Activated T-helper 2 cell treated with anti-CD3 and anti-CD28 coated beads, Interferon-gamma antibody, Interleukin-2, Interleukin-4, amounts not matched to agents 10 μg/mL and 5 μg/mL and 100 μg/mL, durations not matched to agents 14 hours and 24 hours and 36 hours (primary cell): ENCODE measurements around the gene HK2. TPM values are rescaled to one million over a fixed set of nuclear protein-coding genes. Genes with fewer than 3 reads are reported as not detected.
"Not testable (repeated sequence)": the region's sequence is repeated elsewhere in the genome, so short reads cannot be mapped to it uniquely, and the experiment has no call there.

ENCODE experiments used
- DNase-seq: peaks from one replicate; pipeline ENCODE4 v3.0.0; 2021; ENCODE audit warnings: low spot score
- H3K27ac Mint-ChIP-seq: one replicate; pipeline ENCODE4 v1.8.0; 2021; ENCODE audit warnings: mixed read lengths
- H3K27me3 Mint-ChIP-seq: one replicate; pipeline ENCODE4 v1.8.0; 2021; ENCODE audit warnings: low read depth, mixed read lengths
- H3K36me3 Mint-ChIP-seq: one replicate; pipeline ENCODE4 v1.8.0; 2021; ENCODE audit warnings: low read depth, mixed read lengths
- H3K4me1 Mint-ChIP-seq: one replicate; pipeline ENCODE4 v1.8.0; 2021; ENCODE audit warnings: low read depth, mixed read lengths
- H3K4me3 Mint-ChIP-seq: one replicate; pipeline ENCODE4 v1.8.0; 2021; ENCODE audit warnings: low read depth, mild to moderate bottlenecking, moderate library complexity, mixed read lengths
- H3K9me3 Mint-ChIP-seq: one replicate; pipeline ENCODE4 v1.8.0; 2021; ENCODE audit warnings: mixed read lengths
- intact Hi-C: fragments of 100-400 bp; cut with micrococcal nuclease; formaldehyde crosslinking; loops from one replicate; pipeline ENCODE4 v1.15.1; 2023
- total RNA-seq: library from RNA; stranded (reverse); gene quantifications from 2 replicates; pipeline ENCODE4 v1.2.3, GENCODE V29; 2022

Gene HK2
- total RNA-seq, 1 donor from 2014 or later = 102 TPM

DNA sequence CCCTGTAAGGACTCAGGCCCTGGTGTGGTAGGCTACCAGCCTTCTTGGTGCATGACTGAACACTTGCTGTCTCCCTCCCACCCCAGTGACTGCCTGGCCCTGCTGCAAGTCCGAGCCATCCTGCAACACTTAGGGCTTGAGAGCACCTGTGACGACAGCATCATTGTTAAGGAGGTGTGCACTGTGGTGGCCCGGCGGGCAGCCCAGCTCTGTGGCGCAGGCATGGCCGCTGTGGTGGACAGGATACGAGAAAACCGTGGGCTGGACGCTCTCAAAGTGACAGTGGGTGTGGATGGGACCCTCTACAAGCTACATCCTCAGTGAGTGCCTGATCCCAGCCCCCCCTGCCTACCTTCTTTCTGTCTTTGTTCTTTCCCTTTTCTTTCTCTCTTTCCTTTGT, 55.2 kb downstream of the HK2 start:
- H3K9me3 Mint-ChIP-seq = peaks cover 4% of the 10 kb centered on the region
- no peaks in the 10 kb centered on the region for H3K4me1 Mint-ChIP-seq
- no peak overlapping the region for H3K4me3 Mint-ChIP-seq
- H3K27ac Mint-ChIP-seq = no peak overlapping the region
- no peak for DNase-seq
- no peaks in the 10 kb centered on the region for H3K27me3 Mint-ChIP-seq
- intact Hi-C loops = no loop called here
- H3K36me3 Mint-ChIP-seq = peaks cover 93% of the 10 kb centered on the region

- Mint-ChIP-seq H3K4me3 (no peak overlapping the region), H3K4me1 (no peaks in the 10 kb centered on the region), H3K27ac (no peak overlapping the region), H3K36me3 (peaks cover 94% of the 10 kb centered on the region), H3K27me3 (no peaks in the 10 kb centered on the region), H3K9me3 (peaks cover 4% of the 10 kb centered on the region)
- intact Hi-C loops = no loop called here
- no peak for DNase-seq
Measured at GRCh38 chr2:74890711-74891110, 56.8 kb downstream of the HK2 start.

- intact Hi-C loops = no loop called here
- DNase-seq = no peak
- Mint-ChIP-seq H3K27ac (no peak overlapping the region), H3K4me3 (no peak overlapping the region), H3K36me3 (peaks cover 95% of the 10 kb centered on the region), H3K9me3 (peaks cover 4% of the 10 kb centered on the region), H3K4me1 (no peaks in the 10 kb centered on the region), H3K27me3 (no peaks in the 10 kb centered on the region)
Measured at GRCh38 chr2:74891136-74891764, 57.3 kb downstream of the HK2 start.

DNA sequence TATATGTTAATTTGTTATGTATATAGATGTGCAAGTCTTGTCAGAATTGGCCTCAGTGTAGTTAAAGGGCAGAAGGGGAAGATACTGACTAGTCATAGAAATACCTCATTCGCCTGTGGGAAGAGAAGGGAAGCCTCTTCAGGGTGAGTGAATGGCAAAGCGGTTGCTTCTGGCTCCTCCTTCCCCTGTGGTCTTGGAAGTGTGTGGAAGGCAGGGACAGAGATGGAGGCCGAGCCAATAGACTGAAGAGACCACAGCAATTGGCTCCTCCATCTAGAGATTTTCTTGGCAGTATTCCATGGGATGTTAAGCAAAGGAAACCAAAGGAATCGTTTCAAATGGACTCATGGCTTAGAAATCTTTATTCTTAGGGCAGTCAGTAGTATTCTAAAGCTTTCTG, 57.9 kb downstream of the HK2 start:
- DNase-seq, H3K4me3 Mint-ChIP-seq, H3K27ac Mint-ChIP-seq, H3K4me1 Mint-ChIP-seq, H3K27me3 Mint-ChIP-seq, intact Hi-C loops, H3K9me3 Mint-ChIP-seq: not testable (repeated sequence)
- peaks cover 93% of the 10 kb centered on the region for H3K36me3 Mint-ChIP-seq

DNA sequence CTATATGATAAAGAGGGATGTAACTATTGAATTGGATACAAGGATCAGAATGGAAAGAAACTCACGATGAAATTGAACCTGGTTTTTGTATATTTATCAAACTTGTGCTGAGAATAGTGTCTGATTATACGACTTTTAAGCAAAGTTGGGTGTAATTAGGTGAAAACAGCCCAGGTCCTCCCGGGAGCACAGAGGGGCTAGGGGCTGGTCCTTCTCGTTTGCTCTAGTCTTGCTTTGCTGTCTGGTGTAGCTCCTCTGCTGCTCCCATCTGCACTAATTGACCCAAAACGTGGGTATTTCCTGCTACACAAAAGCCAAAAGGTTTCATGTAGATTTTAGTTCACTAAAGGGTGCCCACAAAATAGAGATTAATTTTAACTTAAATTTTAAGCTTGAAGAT, 58.7 kb downstream of the HK2 start:
- H3K27ac Mint-ChIP-seq = no peak overlapping the region
- no peak for DNase-seq
- H3K4me3 Mint-ChIP-seq = no peak overlapping the region
- H3K27me3 Mint-ChIP-seq = no peaks in the 10 kb centered on the region
- H3K4me1 Mint-ChIP-seq = no peaks in the 10 kb centered on the region
- intact Hi-C loops = no loop called here
- H3K9me3 Mint-ChIP-seq = peaks cover 4% of the 10 kb centered on the region
- peaks cover 94% of the 10 kb centered on the region for H3K36me3 Mint-ChIP-seq

DNA sequence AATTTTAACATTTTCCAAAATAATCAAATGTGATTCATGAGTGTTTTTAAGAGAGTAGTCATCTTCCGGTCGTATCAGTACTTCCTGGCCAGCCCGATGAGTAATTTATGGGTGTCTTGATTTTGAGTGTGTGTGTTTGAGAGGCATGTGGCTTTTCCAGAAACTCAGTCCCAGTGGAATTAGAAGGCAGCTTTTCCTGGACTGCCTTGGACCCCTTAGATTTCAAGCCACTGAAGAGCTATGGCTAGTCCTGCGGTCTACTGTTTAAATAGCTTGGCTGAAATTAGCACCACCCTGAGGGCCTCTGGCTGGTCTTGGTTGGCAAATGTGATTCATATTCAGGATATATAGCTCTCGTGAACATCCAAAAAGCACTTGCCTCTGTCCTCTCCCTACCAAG, 59.4 kb downstream of the HK2 start:
- DNase-seq = no peak
- intact Hi-C loops = no loop called here
- Mint-ChIP-seq H3K4me1 (no peaks in the 10 kb centered on the region), H3K4me3 (no peak overlapping the region), H3K9me3 (peaks cover 4% of the 10 kb centered on the region), H3K27me3 (no peaks in the 10 kb centered on the region), H3K27ac (no peak overlapping the region), H3K36me3 (peaks cover 94% of the 10 kb centered on the region)

GRCh38 chr2:74894272-74894981, 60.5 kb downstream of the HK2 start:
- Mint-ChIP-seq H3K27ac (no peak overlapping the region), H3K4me3 (no peak overlapping the region), H3K9me3 (peaks cover 4% of the 10 kb centered on the region), H3K36me3 (peaks cover 83% of the 10 kb centered on the region), H3K27me3 (no peaks in the 10 kb centered on the region), H3K4me1 (no peaks in the 10 kb centered on the region)
- intact Hi-C loops = no loop called here
- DNase-seq = no peak

GRCh38 chr2:74895001-74895400, 61.1 kb downstream of the HK2 start:
- DNase-seq = no peak
- Mint-ChIP-seq H3K9me3 (peaks cover 4% of the 10 kb centered on the region), H3K4me1 (no peaks in the 10 kb centered on the region), H3K27ac (no peak overlapping the region), H3K36me3 (peaks cover 77% of the 10 kb centered on the region), H3K27me3 (no peaks in the 10 kb centered on the region), H3K4me3 (no peak overlapping the region)
- intact Hi-C loops = no loop called here

DNA sequence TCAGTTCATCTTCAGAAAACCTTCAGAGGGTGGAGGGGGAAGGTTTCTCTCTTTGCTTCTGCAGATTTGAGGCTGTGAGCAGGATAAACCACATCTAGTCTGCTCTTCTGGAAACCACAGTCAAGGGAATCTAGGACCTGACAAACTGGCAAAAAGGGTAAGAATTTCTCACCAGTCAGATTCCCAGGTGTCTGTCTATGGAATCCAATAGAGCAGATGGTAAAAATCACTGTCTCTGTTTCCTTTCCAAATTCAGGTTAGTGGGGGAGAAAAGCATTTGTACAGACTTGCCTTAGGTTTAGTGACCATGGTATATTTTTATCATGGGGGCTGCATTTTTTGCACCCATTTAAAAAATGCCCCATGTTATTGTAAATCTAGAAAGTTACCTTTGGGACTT, 62.3 kb downstream of the HK2 start:
- intact Hi-C loops = no loop called here
- Mint-ChIP-seq H3K36me3 (peaks cover 65% of the 10 kb centered on the region), H3K9me3 (peaks cover 4% of the 10 kb centered on the region), H3K4me1 (no peaks in the 10 kb centered on the region), H3K27ac (no peak overlapping the region), H3K4me3 (no peak overlapping the region), H3K27me3 (no peaks in the 10 kb centered on the region)
- no peak for DNase-seq

GRCh38 chr2:74900225-74900624, 66.3 kb downstream of the HK2 start:
- peaks cover 27% of the 10 kb centered on the region for H3K36me3 Mint-ChIP-seq
- not testable (repeated sequence) for H3K4me1 Mint-ChIP-seq

GRCh38 chr2:74902281-74902860, 68.4 kb downstream of the HK2 start:
- Mint-ChIP-seq H3K4me3 (no peak overlapping the region), H3K9me3 (no peaks in the 10 kb centered on the region), H3K4me1 (no peaks in the 10 kb centered on the region), H3K36me3 (peaks cover 10% of the 10 kb centered on the region), H3K27me3 (no peaks in the 10 kb centered on the region), H3K27ac (no peak overlapping the region)
- DNase-seq = no peak
- intact Hi-C loops = no loop called here

More at GRCh38 chr2:74900225-74900624, 66.3 kb downstream of the HK2 start:
- DNase-seq, intact Hi-C loops, H3K27me3 Mint-ChIP-seq, H3K4me3 Mint-ChIP-seq, H3K27ac Mint-ChIP-seq, H3K9me3 Mint-ChIP-seq: not testable (repeated sequence)

- no peaks in the 10 kb centered on the region for H3K9me3 Mint-ChIP-seq
- intact Hi-C loops = no loop called here
- no peak overlapping the region for H3K4me3 Mint-ChIP-seq
- DNase-seq = no peak
- no peaks in the 10 kb centered on the region for H3K36me3 Mint-ChIP-seq
- H3K27me3 Mint-ChIP-seq = peaks cover 20% of the 10 kb centered on the region
- H3K27ac Mint-ChIP-seq = no peak overlapping the region
- peaks cover 5% of the 10 kb centered on the region for H3K4me1 Mint-ChIP-seq
Measured at GRCh38 chr2:74906395-74906794, 72.5 kb downstream of the HK2 start.

GRCh38 chr2:74907560-74907959, 73.6 kb downstream of the HK2 start:
- H3K27ac Mint-ChIP-seq, H3K4me1 Mint-ChIP-seq, DNase-seq, H3K36me3 Mint-ChIP-seq, intact Hi-C loops, H3K4me3 Mint-ChIP-seq, H3K9me3 Mint-ChIP-seq: not testable (repeated sequence)
- H3K27me3 Mint-ChIP-seq = peaks cover 24% of the 10 kb centered on the region
